DND-41 (cell line): ENCODE data around the gene C8B.

Experiments
- EZH2 ChIP-seq: IDR thresholded peaks from 3 replicates; pipeline ENCODE4 v1.6.1; 2012; ENCODE audit warnings: borderline replicate concordance, low read depth, mild to moderate bottlenecking, moderate library complexity, low read length, inconsistent platforms; ENCODE audit not compliant: severe bottlenecking
- TF ChIP-seq, protein P1 (sequence below): IDR thresholded peaks from 2 replicates; pipeline ENCODE4 v1.5.1; 2012; ENCODE audit warnings: borderline replicate concordance, low read length, moderate library complexity, mild to moderate bottlenecking; ENCODE audit not compliant: poor library complexity, severe bottlenecking; ENCODE audit errors: extremely low read depth

DNA sequence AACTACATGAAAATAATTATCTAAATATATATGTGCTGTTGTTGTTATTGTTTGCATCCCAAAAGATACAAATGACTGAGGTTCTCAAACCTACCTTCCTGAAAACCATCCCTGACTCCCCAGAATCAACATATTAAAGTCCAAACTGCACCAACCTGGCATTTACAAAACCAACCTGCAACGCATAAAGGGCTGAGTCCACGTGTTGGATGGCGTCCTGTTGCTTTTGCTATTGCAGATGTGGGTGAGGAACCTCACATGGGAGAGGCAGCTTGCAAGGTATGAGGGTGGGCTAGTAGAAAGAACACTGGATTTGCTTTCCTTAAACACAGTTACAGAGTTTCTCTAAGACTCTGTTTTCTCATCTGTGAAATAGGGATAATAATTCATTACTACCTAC lies 1.5 kb upstream of the C8B start:
- TF ChIP-seq EZH2 = no peak
- TF ChIP-seq, protein P1, sequence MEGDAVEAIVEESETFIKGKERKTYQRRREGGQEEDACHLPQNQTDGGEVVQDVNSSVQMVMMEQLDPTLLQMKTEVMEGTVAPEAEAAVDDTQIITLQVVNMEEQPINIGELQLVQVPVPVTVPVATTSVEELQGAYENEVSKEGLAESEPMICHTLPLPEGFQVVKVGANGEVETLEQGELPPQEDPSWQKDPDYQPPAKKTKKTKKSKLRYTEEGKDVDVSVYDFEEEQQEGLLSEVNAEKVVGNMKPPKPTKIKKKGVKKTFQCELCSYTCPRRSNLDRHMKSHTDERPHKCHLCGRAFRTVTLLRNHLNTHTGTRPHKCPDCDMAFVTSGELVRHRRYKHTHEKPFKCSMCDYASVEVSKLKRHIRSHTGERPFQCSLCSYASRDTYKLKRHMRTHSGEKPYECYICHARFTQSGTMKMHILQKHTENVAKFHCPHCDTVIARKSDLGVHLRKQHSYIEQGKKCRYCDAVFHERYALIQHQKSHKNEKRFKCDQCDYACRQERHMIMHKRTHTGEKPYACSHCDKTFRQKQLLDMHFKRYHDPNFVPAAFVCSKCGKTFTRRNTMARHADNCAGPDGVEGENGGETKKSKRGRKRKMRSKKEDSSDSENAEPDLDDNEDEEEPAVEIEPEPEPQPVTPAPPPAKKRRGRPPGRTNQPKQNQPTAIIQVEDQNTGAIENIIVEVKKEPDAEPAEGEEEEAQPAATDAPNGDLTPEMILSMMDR = no peak
